Activated CD8-positive, alpha-beta memory T cell treated with anti-CD3 and anti-CD28 coated beads for 4 hours (primary cell): Measurements from ENCODE around the gene ALDH3B2.
A peak's percentile ranks its signal among the peaks of the same experiment; 100 is the strongest.
"Not testable (repeated sequence)": the region's sequence is repeated elsewhere in the genome, so short reads cannot be mapped to it uniquely, and the experiment has no call there.

ENCODE experiments used
- DNase-seq, 2 donors: peaks; one replicate each; pipeline ENCODE4 v3.0.0-alpha.2; 2020; ENCODE audit warnings: low read depth in 2 of 2

Gene ALDH3B2

DNA sequence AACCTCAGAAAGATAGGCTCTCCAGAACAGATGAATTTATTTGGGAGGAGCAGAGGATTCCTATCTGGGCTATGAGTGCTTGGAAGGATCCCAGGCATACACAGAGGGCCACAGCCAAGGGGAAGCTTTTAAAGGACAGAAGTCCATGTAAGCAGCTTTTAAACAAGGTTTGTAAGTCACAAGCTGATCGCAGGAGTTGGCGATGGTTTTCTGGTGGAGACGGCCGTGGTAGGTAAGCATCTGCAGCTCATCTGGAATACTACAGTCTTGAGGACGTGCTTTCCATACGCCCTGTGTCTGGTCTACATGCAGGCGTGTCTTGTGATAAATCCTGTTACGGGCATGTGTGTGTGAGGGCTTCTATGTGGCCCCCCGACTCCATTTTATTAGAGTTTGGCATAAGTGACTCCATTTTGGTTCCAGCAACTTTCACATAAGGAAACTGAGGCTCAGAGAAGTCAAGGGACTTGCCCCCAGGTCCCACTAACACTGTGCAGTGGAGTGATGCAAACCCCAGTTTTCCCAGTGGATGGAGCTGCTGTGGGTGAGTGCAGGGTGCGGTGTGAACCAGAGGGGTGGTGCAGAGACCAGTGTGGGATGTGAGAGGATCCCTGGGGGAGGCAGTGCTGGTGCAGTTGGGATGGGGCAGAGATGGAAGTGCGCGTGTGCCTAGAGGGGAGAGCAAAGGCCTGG is 12.1 kb downstream of the ALDH3B2 start:
- no peak for DNase-seq

DNA sequence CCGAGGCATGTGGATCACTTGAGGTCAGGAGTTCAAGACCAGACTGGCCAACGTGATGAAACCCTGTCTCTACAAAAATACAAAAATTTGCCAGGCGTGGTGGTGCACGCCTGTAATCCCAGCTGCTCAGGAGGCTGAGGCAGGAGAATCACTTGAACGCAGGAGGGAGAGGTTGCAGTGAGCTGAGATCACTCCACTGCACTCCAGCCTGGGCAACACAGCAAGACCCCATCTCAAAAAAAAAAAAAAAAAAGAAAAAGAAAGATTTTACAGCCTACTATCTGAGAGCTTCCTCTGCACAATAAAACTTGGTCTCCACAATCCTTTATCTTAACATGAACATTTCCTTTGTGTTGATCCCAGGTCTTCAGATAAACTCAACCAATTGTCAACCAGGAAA is 13.7 kb downstream of the ALDH3B2 start:
- DNase-seq = not testable (repeated sequence)

DNA sequence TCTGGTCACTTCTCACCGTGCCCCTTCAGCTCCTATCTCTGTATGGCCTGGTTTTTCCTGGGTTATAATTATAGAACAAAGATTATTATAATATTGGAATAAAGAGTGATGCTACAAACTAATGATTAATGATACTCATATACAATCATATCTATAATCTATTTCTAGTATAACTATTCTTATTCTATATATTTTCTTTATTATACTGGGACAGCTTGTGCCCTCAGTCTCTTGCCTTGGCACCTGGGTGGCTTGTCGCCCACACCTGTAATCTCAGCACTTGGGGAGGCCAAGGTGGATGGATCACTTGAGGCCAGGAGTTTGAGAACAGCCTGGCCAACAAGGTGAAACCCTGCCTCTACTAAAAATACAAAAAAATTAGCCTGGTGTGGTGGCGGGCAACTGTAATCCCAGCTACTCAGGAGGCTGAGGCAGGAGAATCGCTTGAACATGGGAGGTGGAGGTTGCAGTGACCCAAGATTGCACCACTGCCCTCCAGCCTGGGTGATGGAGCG is 14.7 kb downstream of the ALDH3B2 start:
- not testable (repeated sequence) for DNase-seq

- no peak for DNase-seq
Observed at GRCh38 chr11:67657300-67657699, 17.1 kb downstream of the ALDH3B2 start.

GRCh38 chr11:67656278-67656922 is 18.0 kb downstream of the ALDH3B2 start:
- DNase-seq = no peak

DNA sequence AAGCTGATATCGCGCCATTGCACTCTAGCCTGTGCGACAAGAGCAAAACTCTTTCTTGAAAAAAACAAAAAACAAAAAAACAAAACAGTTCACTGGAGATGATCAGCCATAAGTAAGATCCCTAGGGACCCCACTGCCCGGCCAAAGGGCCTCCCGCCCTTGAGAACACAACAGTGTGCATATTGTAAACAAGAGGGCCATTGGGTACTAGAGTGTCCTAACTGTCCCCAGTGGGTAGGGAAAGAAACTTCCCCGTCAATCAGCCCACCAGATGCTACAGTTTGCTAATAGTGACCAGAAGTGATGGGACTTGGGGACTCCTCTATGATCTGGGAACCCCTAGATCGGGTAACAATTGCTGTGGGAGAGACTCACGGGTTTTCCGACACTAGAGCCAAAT is 20.2 kb downstream of the ALDH3B2 start:
- DNase-seq = no peak

DNA sequence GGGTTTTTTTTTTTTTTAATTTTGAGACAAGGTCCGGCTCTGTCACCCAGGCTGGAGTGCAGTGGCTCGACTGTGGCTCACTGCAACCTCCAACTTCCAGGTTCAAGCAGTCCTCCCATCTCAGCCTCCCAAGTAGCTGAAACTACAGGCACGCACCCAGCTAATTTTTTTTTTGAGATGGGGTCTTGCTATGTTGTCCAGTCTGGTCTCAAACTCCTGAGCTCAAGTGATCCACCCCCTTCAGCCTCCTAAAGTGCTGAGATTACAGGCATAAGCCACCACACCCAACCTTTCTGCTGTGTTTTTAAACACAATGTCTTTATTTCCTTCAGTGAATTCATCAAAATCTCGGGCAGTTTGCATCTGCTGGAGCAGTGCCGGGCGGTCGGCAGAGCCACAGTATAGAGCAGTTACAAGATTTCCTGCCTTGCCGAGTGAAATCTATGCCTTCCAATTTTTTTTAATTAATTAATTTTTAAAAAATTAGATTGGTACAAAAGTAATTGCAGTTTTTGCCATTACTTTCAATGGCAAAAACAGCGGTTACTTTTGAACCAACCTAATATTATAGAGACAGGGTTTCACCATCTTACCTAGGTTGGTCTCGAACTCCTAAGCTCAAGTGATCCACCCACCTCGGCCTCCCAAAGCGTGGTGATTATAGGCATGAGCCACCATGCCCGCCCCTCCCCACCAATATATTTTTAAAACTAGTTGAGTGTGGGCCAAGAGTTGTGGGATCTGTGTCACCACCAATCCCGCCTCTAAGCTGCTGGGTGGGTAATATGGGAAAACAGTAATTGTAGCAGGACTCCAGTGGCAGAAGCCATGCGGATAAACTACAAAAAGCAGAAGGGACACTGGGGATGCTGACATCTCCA is 21.2 kb downstream of the ALDH3B2 start:
- no peak for DNase-seq

GRCh38 chr11:67651976-67652781 is 22.2 kb downstream of the ALDH3B2 start:
- no peak for DNase-seq

DNA sequence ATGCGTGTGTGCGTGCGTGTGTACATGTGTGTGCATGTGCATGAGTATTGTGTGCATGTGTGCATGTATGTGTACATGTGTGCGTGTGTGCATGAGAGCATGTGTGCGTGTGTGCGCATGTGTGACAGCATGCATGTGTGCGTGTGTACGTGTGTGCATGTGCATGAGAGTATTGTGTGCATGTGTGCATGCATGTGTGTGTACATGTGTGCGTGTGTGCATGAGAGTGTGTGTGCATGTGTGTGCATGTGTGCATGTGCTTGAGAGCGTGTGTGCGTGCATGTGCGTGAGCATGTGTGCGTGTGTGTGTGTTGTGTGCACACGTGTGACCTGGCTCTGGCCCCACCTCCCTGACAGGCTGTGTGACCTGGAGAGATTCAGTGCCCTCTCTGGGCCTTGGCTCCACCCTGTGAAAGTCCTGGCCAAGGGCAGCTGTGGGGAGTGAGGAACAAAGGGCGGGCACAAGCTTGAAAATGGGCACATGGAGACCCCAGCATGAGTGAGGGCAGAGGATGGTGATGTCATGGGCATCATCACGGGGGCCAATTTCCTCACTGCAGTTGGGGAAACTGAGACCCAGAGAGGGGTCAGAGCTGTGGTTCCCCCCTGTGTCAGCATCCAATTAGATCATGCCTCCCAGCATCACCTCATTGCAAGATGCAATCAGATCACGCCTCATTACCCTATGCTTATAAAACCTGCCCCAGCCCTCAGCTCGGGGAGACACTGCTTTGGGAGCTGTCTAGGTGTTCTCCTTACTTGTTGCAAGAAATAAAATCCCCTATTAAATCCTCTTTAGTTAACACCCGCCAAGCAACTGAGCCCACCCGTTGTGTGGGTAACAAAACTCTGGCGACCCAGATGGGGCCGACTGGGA is 24.6 kb downstream of the ALDH3B2 start:
- DNase-seq = no peak

DNA sequence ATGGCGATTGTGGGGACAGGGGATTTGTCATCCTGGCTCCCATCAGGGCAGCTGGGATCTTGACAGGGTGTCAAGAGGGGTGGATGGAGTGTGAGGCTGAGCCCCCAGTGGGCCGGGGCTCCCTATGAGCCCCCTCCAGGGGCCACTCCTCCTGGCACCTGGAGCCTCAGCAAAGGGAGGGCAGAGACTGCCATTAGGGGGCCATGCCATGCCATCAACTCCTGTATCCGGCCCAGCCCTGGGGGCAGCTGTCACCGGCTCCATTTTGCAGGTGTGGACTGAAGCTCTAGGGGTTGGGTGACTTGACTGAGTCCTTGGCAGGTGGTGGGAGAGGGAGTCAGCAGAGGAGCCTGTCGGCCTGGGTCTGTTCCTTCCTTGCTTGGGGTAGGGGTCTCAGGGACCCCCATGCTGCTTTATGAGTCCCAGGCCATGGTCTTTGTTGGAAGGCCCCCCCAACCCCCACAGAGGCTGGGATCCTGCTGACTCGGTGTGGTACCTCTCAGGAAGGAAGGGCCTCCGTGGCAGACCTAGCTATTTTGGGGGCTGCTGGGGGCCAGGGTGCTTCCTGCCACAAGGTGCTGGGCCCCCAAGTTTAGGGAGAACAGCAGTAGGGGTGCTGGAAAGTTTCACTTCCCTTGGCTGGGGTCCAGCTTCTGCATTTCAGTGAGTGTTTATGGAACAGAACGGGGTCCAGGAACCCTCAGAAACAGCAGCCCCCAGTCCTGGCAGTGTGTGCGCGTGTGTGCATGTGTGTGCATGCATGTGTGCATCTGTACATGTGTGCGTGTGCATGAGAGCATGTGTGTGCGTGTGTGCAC is 25.4 kb downstream of the ALDH3B2 start:
- DNase-seq = no peak

DNA sequence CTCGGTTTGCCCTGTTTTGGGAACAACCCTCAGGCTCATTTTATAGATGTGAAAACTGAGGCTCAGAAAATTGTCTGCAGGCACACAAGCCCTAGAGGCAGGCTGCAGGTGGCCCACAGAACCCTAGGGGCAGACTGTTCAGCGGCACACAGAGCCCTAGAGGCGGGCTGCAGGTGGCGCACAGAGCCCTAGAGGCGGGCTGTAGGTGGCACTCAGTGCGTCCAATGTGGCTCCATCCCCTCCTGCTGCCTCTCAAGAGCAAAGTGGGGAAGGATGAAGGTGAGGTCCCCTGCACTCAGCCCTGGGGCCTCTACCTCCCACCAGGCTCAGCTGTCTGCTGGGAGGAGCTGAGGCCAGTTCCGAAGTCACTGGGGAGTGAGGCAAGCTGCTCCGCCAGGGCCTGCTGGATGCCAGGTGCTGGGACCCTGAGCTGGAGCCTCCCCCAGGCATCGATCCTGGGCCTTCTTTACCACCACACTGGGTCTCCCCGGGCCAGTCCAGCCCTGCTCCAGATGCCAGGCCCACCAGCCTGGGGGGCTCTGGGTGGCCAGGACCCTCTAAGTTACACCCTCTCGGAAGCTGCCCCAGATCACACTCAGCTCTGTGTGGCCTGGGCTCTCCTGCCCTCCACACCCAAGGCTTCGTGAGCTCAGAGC is 26.2 kb downstream of the ALDH3B2 start:
- peak in 1 of 2 donors; percentile 20 for DNase-seq

- no peak for DNase-seq
Observed at GRCh38 chr11:67647471-67647870, 27.0 kb downstream of the ALDH3B2 start.

- no peak for DNase-seq
Observed at GRCh38 chr11:67646535-67647336, 27.7 kb downstream of the ALDH3B2 start.

DNA sequence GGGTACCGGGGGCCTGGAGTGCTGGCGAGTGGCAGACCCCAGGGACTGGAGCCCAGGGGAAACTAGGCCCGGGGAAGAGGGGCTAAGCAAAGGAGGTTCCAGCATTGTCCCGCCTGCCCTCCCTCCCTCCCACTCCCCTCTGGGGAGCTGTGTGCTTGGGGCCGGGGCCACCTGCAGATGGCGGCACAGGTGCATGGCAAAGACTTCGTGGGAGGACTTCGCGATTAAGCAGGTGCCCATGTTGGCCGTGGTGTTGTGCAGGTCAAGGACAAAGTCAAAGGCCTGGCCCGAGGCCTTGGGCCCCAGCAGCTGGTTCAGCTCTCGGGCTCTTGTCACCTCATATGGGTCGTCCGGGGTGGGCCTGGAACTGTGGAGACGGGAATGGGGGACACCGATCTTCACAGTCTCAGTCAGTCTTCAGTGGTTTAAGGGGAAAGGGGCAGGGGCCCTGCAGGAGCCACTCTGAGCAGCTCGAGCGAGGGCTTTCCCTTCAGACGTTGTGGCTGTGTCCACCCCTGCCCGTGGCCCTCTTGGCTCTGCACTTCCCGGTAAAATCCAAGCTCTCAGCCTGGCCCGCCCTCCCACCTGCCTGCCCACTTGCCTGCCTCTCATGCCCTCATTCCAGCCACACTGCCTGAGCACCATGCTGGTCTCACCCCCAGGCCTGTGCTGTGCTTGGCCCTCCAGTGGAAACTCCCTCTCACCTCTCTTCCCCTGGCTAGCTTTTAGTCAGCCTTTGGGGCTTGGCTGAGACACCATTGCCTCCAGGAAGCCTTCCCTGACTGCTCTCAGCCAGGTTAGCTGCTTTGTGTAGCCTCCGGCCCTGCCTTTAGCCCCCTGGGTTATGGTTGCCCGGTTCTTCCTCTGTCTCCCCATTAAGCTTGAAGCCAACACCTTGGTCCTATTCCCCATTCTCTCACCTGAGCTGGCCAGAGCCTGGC is 28.6 kb downstream of the ALDH3B2 start:
- no peak for DNase-seq

DNA sequence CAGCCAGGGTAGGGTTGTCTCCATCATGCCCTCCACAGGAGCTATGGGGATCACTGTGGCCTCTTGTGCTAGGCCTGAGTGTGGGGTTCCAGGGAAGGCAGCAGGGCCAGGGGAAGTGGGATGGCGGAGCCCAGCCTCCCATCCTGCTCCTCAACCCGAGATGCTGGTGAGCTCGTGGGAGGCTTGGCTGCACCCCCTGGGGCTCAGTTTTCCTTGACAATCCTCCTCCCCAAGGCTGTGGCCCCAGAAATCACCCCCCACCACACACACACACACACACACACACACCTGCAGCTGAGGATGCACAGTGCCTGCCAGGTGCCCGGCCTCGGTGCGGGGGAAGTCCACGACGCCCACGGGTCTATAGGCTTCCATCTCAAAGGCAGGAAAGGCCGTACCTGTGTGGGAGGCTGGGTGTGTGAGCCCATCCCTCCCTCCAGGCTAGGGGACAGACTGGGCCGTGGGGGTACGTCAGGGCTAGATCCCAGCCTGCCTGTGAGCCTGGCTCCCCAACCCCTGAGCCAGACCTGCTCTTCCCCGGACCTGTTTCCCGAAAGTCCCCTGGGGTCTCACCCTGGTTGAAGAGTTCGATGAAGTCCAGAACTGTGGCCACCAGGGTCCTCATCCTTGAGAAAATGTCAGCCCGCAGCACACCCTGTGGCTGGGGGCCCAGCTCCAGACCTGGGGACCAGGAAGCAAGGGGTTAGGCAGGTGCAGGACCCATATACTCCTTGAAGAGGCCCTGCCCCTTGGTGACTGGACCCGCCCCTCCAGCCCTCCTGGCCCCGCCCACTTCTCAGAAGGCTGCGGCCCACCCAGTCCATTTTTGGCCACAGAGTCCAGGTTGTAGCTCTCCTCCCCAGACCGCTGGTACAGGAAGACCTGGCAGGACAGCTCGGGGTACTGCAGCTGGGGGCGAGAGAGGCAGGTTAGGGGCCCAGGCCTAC is 29.7 kb downstream of the ALDH3B2 start:
- DNase-seq = no peak

GRCh38 chr11:67644042-67644441 is 30.4 kb downstream of the ALDH3B2 start:
- no peak for DNase-seq
